ENCODE data around the gene LINC01488. TPM values are rescaled to one million over a fixed set of nuclear protein-coding genes. Genes with fewer than 3 reads are reported as not detected.

LINC01488 gene
- polyA plus RNA-seq, 1 of the 3 experiments (the other 2 are of a cell fraction) = not detected

DNA sequence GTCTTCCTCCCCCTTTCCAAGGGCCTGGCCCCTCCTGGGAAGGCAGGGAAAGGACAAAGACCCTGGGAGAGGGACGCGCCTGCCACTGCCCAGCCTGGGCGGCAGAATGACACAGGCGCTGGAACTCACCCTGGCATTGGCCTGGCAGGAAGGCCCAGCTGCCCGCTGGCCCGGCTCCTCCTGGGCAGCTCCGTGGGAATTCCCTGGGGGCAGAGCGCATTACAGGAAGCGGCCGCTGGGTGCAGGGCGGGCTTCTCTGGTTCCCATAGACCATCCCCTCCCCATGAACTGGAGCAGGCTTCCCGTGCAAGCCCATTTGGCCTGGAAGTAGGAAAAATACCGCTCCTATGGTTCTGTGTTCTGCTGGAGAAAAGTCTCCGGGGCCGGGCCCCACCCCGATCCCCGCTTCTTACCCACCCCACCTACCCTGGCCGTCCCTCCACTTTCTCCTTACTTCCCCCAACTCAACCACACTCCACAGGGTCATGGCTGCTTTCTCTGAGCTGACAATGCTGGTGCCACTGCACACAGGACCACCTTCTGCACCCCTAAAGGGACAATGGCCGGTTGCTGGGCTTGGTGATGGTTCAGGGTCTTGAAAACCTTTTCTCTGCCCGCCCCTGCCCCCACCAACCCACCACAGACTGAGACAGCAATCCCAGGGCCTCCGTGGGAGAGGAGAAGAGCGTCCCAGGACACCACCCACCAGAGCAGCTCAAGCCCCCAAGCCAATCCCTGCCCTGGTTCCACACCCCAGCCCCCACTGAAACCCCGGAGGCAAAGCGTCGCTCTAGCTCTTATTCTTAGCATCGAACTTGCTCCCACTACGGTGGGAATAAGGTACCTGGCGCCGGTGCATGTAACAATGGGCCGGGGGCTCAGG, 58.9 kb downstream of the LINC01488 start (continued):
- TF ChIP-seq, protein P1, sequence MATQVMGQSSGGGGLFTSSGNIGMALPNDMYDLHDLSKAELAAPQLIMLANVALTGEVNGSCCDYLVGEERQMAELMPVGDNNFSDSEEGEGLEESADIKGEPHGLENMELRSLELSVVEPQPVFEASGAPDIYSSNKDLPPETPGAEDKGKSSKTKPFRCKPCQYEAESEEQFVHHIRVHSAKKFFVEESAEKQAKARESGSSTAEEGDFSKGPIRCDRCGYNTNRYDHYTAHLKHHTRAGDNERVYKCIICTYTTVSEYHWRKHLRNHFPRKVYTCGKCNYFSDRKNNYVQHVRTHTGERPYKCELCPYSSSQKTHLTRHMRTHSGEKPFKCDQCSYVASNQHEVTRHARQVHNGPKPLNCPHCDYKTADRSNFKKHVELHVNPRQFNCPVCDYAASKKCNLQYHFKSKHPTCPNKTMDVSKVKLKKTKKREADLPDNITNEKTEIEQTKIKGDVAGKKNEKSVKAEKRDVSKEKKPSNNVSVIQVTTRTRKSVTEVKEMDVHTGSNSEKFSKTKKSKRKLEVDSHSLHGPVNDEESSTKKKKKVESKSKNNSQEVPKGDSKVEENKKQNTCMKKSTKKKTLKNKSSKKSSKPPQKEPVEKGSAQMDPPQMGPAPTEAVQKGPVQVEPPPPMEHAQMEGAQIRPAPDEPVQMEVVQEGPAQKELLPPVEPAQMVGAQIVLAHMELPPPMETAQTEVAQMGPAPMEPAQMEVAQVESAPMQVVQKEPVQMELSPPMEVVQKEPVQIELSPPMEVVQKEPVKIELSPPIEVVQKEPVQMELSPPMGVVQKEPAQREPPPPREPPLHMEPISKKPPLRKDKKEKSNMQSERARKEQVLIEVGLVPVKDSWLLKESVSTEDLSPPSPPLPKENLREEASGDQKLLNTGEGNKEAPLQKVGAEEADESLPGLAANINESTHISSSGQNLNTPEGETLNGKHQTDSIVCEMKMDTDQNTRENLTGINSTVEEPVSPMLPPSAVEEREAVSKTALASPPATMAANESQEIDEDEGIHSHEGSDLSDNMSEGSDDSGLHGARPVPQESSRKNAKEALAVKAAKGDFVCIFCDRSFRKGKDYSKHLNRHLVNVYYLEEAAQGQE (IDR thresholded peaks at IDR 0.05; ENCODE audit: low read depth, low read length) = no peak
- TF ChIP-seq TAF1 (IDR thresholded peaks at IDR 0.05; ENCODE audit: borderline replicate concordance, low read depth, low read length) (no peak), GATA2 (CRISPR knock-in tag; IDR thresholded peaks at IDR 0.05) (no peak), RCOR1 (IDR thresholded peaks at IDR 0.05; ENCODE audit: low read length) (no peak), TCF12 (IDR thresholded peaks at IDR 0.05) (no peak)
- TF ChIP-seq, protein P2, sequence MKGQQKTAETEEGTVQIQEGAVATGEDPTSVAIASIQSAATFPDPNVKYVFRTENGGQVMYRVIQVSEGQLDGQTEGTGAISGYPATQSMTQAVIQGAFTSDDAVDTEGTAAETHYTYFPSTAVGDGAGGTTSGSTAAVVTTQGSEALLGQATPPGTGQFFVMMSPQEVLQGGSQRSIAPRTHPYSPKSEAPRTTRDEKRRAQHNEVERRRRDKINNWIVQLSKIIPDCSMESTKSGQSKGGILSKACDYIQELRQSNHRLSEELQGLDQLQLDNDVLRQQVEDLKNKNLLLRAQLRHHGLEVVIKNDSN (IDR thresholded peaks at IDR 0.05; ENCODE audit: borderline replicate concordance, low read depth) = no peak

DNA sequence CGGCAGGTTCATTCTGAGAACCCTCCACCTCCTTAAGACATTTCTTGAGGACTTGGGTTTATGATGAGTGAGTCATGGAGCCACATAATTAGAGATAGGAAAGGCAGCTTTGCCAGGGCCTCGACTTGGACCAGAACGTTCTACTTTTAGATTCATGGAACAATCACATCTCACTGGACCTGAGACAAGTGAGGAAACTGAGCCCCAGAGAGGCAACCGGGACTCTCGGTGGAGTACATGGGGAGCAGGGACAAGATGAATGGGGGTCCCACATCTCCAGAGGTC, 59.5 kb downstream of the LINC01488 start:
- no peak for DNase-seq
- H3K9me2 ChIP-seq = no peaks in the 10 kb centered on the region
- POLR2A ChIA-PET = no interaction called here
- TF ChIP-seq, protein P3, sequence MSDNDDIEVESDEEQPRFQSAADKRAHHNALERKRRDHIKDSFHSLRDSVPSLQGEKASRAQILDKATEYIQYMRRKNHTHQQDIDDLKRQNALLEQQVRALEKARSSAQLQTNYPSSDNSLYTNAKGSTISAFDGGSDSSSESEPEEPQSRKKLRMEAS (IDR thresholded peaks at IDR 0.05; ENCODE audit: low read depth) = no peak
- no peak for TF ChIP-seq EZH2phosphoT487 (IDR thresholded peaks at IDR 0.05; ENCODE audit: borderline replicate concordance, low read depth)
- no peak for TF ChIP-seq TCF12 (IDR thresholded peaks at IDR 0.05)
- no peak for TF ChIP-seq RFX5 (IDR thresholded peaks at IDR 0.05; ENCODE audit: low read length)
- no peak for TF ChIP-seq CHD2 (IDR thresholded peaks at IDR 0.05; ENCODE audit: low read length, partially characterized antibody)
- no peak for TF ChIP-seq FOXJ3 (CRISPR knock-in tag; IDR thresholded peaks at IDR 0.05)
- no peak for TF ChIP-seq SIN3A (IDR thresholded peaks at IDR 0.05; ENCODE audit: borderline replicate concordance, low read depth, low read length)
- TF ChIP-seq, protein P4, sequence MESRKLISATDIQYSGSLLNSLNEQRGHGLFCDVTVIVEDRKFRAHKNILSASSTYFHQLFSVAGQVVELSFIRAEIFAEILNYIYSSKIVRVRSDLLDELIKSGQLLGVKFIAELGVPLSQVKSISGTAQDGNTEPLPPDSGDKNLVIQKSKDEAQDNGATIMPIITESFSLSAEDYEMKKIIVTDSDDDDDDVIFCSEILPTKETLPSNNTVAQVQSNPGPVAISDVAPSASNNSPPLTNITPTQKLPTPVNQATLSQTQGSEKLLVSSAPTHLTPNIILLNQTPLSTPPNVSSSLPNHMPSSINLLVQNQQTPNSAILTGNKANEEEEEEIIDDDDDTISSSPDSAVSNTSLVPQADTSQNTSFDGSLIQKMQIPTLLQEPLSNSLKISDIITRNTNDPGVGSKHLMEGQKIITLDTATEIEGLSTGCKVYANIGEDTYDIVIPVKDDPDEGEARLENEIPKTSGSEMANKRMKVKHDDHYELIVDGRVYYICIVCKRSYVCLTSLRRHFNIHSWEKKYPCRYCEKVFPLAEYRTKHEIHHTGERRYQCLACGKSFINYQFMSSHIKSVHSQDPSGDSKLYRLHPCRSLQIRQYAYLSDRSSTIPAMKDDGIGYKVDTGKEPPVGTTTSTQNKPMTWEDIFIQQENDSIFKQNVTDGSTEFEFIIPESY (IDR thresholded peaks at IDR 0.05; ENCODE audit: borderline replicate concordance, low read depth) = no peak
- TF ChIP-seq YY1 (IDR thresholded peaks at IDR 0.05; ENCODE audit: low read depth) = no peak
- TF ChIP-seq, protein P2 (IDR thresholded peaks at IDR 0.05; ENCODE audit: borderline replicate concordance, low read depth) = no peak
- TF ChIP-seq FOXM1 (IDR thresholded peaks at IDR 0.05; ENCODE audit: low read depth) = no peak
- no peak for TF ChIP-seq TAF1 (IDR thresholded peaks at IDR 0.05; ENCODE audit: borderline replicate concordance, low read depth, low read length)
- TF ChIP-seq, protein P5, sequence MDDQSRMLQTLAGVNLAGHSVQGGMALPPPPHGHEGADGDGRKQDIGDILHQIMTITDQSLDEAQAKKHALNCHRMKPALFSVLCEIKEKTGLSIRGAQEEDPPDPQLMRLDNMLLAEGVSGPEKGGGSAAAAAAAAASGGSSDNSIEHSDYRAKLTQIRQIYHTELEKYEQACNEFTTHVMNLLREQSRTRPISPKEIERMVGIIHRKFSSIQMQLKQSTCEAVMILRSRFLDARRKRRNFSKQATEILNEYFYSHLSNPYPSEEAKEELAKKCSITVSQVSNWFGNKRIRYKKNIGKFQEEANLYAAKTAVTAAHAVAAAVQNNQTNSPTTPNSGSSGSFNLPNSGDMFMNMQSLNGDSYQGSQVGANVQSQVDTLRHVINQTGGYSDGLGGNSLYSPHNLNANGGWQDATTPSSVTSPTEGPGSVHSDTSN (IDR thresholded peaks at IDR 0.05) = no peak
- TF ChIP-seq, protein P6, sequence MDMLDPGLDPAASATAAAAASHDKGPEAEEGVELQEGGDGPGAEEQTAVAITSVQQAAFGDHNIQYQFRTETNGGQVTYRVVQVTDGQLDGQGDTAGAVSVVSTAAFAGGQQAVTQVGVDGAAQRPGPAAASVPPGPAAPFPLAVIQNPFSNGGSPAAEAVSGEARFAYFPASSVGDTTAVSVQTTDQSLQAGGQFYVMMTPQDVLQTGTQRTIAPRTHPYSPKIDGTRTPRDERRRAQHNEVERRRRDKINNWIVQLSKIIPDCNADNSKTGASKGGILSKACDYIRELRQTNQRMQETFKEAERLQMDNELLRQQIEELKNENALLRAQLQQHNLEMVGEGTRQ (IDR thresholded peaks at IDR 0.05; ENCODE audit: borderline replicate concordance, low read depth, low read length) = no peak

More for the DNA sequence above, 59.5 kb downstream of the LINC01488 start:
- peaks cover 11 to 15% of the 10 kb centered on the region in 2 experiments; a peak in 2 of 4 replicates for H3K4me1 ChIP-seq (ENCODE audit: control insufficient read depth in 1 of 2, insufficient read depth in 2 of 2, low read depth in 1 of 2, low read length in 1 of 2)
- no peaks in the 10 kb centered on the region for H3K27me3 ChIP-seq (ENCODE audit: insufficient read depth)
- H3K4me3 ChIP-seq (ENCODE audit: low read depth in 2 of 2, low read length in 1 of 2) = no peak overlapping the region
- H4K20me1 ChIP-seq (ENCODE audit: insufficient read depth) = no peaks in the 10 kb centered on the region
- no peak overlapping the region for H3K4me2 ChIP-seq
- H3K79me2 ChIP-seq (ENCODE audit: insufficient read depth) = no peaks in the 10 kb centered on the region
- CTCF ChIA-PET = interaction anchor here (0.9 kb wide), 1 partner anchor 9 kb away, joined by 3 read pairs; no protein-coding TSS in a partner anchor
- no peak overlapping the region for H2AFZ ChIP-seq (ENCODE audit: low read depth)
- 92% methylated on average over 4 of the region's 5 CpGs for WGBS (ENCODE audit: low lambda C conversion rate)
- H3K36me3 ChIP-seq (replicated peaks in 1 of 2; ENCODE audit: control insufficient read depth in 1 of 2, insufficient read depth in 2 of 2, low read length in 1 of 2) = no peaks in the 10 kb centered on the region
- no peak overlapping the region for H3K9ac ChIP-seq
- no peak overlapping the region for H3K27ac ChIP-seq (ENCODE audit: low read depth in 2 of 2, low read length in 1 of 2)
- no peaks in the 10 kb centered on the region for H3F3A ChIP-seq (replicated peaks; ENCODE audit: insufficient read depth)
- H3K9me3 ChIP-seq = no peaks in the 10 kb centered on the region
